Measurements from ENCODE around the gene FGFR3.

DNA sequence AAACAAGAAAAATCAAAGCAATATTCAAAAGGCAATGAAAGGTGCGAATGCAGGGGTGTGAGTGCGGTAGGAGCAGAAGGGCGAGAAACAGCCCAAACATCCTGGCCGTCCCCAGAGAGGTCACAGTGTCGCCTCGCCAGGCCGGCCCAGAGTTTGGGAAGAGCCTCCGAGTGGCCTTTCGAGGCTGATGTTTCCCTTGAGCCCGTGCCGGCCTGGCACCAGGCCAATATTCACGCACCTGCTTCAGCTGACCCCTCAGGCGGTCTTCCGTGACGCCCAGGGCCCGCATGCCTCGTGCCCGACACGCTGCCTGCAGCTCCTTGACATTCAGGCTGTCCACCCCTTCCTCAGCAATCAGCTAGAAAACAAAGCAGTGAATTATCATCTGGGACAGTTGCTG, 32.2 kb downstream of the FGFR3 start:
- TF ChIP-seq POLR2A (IDR thresholded peaks at IDR 0.05; ENCODE audit: low read depth, low read length) (no peak), MAFK (IDR thresholded peaks at IDR 0.05; ENCODE audit: low read depth, low read length) (no peak), MAZ (IDR thresholded peaks at IDR 0.05; ENCODE audit: borderline replicate concordance, low read depth, low read length) (no peak)
- TF ChIP-seq, protein P1, sequence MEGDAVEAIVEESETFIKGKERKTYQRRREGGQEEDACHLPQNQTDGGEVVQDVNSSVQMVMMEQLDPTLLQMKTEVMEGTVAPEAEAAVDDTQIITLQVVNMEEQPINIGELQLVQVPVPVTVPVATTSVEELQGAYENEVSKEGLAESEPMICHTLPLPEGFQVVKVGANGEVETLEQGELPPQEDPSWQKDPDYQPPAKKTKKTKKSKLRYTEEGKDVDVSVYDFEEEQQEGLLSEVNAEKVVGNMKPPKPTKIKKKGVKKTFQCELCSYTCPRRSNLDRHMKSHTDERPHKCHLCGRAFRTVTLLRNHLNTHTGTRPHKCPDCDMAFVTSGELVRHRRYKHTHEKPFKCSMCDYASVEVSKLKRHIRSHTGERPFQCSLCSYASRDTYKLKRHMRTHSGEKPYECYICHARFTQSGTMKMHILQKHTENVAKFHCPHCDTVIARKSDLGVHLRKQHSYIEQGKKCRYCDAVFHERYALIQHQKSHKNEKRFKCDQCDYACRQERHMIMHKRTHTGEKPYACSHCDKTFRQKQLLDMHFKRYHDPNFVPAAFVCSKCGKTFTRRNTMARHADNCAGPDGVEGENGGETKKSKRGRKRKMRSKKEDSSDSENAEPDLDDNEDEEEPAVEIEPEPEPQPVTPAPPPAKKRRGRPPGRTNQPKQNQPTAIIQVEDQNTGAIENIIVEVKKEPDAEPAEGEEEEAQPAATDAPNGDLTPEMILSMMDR (conservative IDR thresholded peaks at IDR 0.05; ENCODE audit: low read depth, low read length): no peak
- TF ChIP-seq, protein P2, sequence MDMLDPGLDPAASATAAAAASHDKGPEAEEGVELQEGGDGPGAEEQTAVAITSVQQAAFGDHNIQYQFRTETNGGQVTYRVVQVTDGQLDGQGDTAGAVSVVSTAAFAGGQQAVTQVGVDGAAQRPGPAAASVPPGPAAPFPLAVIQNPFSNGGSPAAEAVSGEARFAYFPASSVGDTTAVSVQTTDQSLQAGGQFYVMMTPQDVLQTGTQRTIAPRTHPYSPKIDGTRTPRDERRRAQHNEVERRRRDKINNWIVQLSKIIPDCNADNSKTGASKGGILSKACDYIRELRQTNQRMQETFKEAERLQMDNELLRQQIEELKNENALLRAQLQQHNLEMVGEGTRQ (IDR thresholded peaks at IDR 0.05; ENCODE audit: low read depth, low read length): no peak
